GM12892 (cell line): ENCODE data around the gene HMX2.

Experiments used
- POLR2A ChIP-seq: IDR thresholded peaks from 2 replicates; pipeline ENCODE4 v1.6.1; 2011; ENCODE audit warnings: low read depth, low read length, control low read depth
- POLR2AphosphoS5 ChIP-seq: IDR thresholded peaks from 2 replicates; pipeline ENCODE4 v1.6.1; 2011; ENCODE audit warnings: low read depth, low read length, control low read depth

GRCh38 chr10:123119081-123119480 is 28.9 kb upstream of the HMX2 start:
- TF ChIP-seq POLR2AphosphoS5 (no peak), POLR2A (no peak)
